Measurements from ENCODE around the gene SNUPN. TPM values are rescaled to one million over a fixed set of nuclear protein-coding genes. Genes with fewer than 3 reads are reported as not detected.

Gene SNUPN
- total and polyA plus RNA-seq, 2 donors (not counting 1 experiment from before 2014, with no cell fraction given) = 10.5 to 23.5 TPM

DNA sequence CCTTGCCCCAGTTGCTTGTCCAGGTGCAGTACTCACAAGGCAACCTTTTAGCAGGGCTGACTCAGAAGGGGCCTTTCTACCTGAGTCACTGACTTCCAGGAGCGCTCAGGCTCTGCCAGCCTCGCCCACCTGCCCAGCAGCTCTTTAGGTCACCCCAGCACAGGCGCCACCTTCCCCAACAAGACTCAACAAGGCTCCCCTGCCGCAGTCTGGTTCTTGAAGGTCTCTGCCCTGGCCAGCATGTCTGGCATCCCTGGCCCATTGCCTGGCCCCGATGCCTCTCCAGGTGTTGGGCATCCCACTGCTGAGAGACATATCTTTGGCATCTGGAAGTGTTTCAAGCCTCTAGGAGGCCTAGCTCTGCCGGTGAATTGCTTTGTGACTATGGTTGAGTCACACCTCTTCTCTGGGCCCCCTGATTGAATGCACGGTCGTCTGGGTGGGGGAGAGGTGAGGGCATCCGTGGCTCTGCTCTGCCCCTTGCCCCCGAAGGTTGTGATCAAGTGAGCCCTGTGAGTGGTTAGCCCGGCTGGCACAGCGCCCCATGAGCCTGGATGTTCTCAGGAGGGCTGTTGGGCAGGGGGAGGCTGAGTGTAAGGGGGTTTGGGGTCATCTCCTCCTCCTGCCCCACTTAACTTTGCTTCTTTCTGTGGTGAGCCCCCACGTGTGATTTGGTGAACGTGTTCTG, 43.8 kb upstream of the SNUPN start:
- Histone ChIP-seq H4K20me1 (ENCODE audit: control insufficient read depth, insufficient read depth, low read length, poor library complexity, severe bottlenecking) (no peaks in the 10 kb centered on the region), H3K27me3 (replicated peaks in 1 of 4; ENCODE audit: control extremely low read depth in 1 of 4, control insufficient read depth in 3 of 4, insufficient read depth in 4 of 4, low read length in 3 of 4) (no peaks in the 10 kb centered on the region), H3K4me2 (replicated peaks; ENCODE audit: low read depth, low read length, poor library complexity, severe bottlenecking) (no peak overlapping the region), H3K9ac (ENCODE audit: low read length) (no peak overlapping the region), H3K27ac (ENCODE audit: low read length in 2 of 2) (no peak overlapping the region), H3K4me3 (ENCODE audit: control extremely low read depth in 1 of 5, extremely low read depth in 1 of 5, insufficient read depth in 1 of 5, low read depth in 2 of 5, low read length in 4 of 5) (no peak overlapping the region), H3K79me2 (ENCODE audit: control insufficient read depth, insufficient read depth, low read length) (no peaks in the 10 kb centered on the region), H3K4me1 (ENCODE audit: control insufficient read depth in 2 of 2, insufficient read depth in 2 of 2, low read length in 2 of 2) (no peaks in the 10 kb centered on the region), H3K36me3 (replicated peaks in 1 of 2; ENCODE audit: control extremely low read depth in 1 of 2, control insufficient read depth in 1 of 2, extremely low read depth in 1 of 2, insufficient read depth in 2 of 2, low read length in 1 of 2) (no peaks in the 10 kb centered on the region), H2AFZ (ENCODE audit: insufficient read depth, low read depth, low read length, poor library complexity, severe bottlenecking) (no peak overlapping the region), H3K9me3 (ENCODE audit: control extremely low read depth in 1 of 3, control insufficient read depth in 2 of 3, insufficient read depth in 1 of 3, low read length in 2 of 3) (no peaks in the 10 kb centered on the region)
- no peak overlapping the region for H3K4me3 Mint-ChIP-seq
- POLR2A ChIA-PET = no interaction called here
- H3K9me3 Mint-ChIP-seq (ENCODE audit: insufficient read depth) = no peaks in the 10 kb centered on the region
- TF ChIP-seq, protein P1, sequence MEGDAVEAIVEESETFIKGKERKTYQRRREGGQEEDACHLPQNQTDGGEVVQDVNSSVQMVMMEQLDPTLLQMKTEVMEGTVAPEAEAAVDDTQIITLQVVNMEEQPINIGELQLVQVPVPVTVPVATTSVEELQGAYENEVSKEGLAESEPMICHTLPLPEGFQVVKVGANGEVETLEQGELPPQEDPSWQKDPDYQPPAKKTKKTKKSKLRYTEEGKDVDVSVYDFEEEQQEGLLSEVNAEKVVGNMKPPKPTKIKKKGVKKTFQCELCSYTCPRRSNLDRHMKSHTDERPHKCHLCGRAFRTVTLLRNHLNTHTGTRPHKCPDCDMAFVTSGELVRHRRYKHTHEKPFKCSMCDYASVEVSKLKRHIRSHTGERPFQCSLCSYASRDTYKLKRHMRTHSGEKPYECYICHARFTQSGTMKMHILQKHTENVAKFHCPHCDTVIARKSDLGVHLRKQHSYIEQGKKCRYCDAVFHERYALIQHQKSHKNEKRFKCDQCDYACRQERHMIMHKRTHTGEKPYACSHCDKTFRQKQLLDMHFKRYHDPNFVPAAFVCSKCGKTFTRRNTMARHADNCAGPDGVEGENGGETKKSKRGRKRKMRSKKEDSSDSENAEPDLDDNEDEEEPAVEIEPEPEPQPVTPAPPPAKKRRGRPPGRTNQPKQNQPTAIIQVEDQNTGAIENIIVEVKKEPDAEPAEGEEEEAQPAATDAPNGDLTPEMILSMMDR (IDR thresholded peaks at IDR 0.05) = no peak
- no peak for TF ChIP-seq EZH2 (IDR thresholded peaks at IDR 0.05; ENCODE audit: borderline replicate concordance, insufficient read depth, low read depth, low read length, poor library complexity, severe bottlenecking)
- CTCF ChIA-PET = no interaction called here
- H3K27me3 Mint-ChIP-seq = no peaks in the 10 kb centered on the region
- no peak overlapping the region for H3K27ac Mint-ChIP-seq
- WGBS (ENCODE audit: insufficient coverage) = 90% methylated on average over 8 of the region's 14 CpGs
- ATAC-seq (ENCODE audit: low read depth) = no peak
- intact Hi-C loops (cut with micrococcal nuclease) = no loop called here
- DNase-seq = no peak
- peaks cover 1% of the 10 kb centered on the region for H3K4me1 Mint-ChIP-seq

DNA sequence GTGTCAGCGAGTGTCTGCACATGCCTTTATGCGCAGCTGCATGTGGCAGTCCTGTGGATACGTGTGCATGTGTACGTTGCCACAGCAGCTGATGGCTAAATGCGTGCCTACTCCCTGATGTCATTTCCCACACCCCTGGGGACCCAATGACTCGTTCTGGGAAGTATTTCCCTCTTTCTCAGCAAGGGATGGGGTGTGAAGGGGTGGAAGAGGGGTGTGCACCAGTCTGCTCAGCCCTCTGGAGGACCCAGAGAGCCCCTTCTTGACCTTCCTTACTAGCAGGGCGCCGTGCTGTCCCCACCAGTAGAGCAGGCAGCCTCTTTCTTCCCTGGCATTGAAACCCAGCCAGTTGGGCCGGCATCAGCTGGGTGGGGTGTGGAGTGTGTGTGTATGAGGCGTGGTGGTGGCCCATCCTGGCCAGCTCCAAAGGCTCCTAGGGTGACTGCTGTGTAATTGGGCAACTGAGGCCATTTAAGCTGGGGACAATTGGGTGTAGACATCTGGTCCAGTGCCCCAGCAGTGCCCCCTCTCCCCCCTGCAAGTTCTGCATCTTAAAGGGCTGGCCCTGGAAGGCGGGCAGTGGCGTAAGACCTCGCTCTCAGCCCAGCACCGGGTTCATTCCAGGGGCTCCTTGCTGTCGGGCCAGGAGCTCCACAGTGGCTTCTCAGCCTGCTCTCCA, 41.4 kb upstream of the SNUPN start:
- Histone ChIP-seq H3K79me2 (ENCODE audit: control insufficient read depth, insufficient read depth, low read length) (no peaks in the 10 kb centered on the region), H3K27me3 (replicated peaks in 1 of 4; ENCODE audit: control extremely low read depth in 1 of 4, control insufficient read depth in 3 of 4, insufficient read depth in 4 of 4, low read length in 3 of 4) (no peaks in the 10 kb centered on the region), H2AFZ (ENCODE audit: insufficient read depth, low read depth, low read length, poor library complexity, severe bottlenecking) (no peak overlapping the region), H3K4me1 (ENCODE audit: control insufficient read depth in 2 of 2, insufficient read depth in 2 of 2, low read length in 2 of 2) (no peaks in the 10 kb centered on the region), H3K4me3 (ENCODE audit: control extremely low read depth in 1 of 5, extremely low read depth in 1 of 5, insufficient read depth in 1 of 5, low read depth in 2 of 5, low read length in 4 of 5) (no peak overlapping the region), H3K9me3 (ENCODE audit: control extremely low read depth in 1 of 3, control insufficient read depth in 2 of 3, insufficient read depth in 1 of 3, low read length in 2 of 3) (no peaks in the 10 kb centered on the region), H4K20me1 (ENCODE audit: control insufficient read depth, insufficient read depth, low read length, poor library complexity, severe bottlenecking) (no peaks in the 10 kb centered on the region), H3K9ac (ENCODE audit: low read length) (no peak overlapping the region), H3K4me2 (replicated peaks; ENCODE audit: low read depth, low read length, poor library complexity, severe bottlenecking) (no peak overlapping the region), H3K36me3 (replicated peaks in 1 of 2; ENCODE audit: control extremely low read depth in 1 of 2, control insufficient read depth in 1 of 2, extremely low read depth in 1 of 2, insufficient read depth in 2 of 2, low read length in 1 of 2) (no peaks in the 10 kb centered on the region), H3K27ac (ENCODE audit: low read length in 2 of 2) (no peak overlapping the region)
- WGBS (ENCODE audit: insufficient coverage) = 89% methylated on average over 7 of the region's 15 CpGs
- H3K27me3 Mint-ChIP-seq = no peaks in the 10 kb centered on the region
- ATAC-seq (ENCODE audit: low read depth) (no peak), DNase-seq (no peak)
- intact Hi-C loops (cut with micrococcal nuclease) = no loop called here
- H3K4me1 Mint-ChIP-seq = no peaks in the 10 kb centered on the region
- TF ChIP-seq, protein P1 (IDR thresholded peaks at IDR 0.05) = no peak
- no peak for TF ChIP-seq EZH2 (IDR thresholded peaks at IDR 0.05; ENCODE audit: borderline replicate concordance, insufficient read depth, low read depth, low read length, poor library complexity, severe bottlenecking)
- ChIA-PET CTCF (interaction anchor here (1.7 kb wide), 1 partner anchor 62 kb away, joined by 3 read pairs; no protein-coding TSS in a partner anchor), POLR2A (interaction anchor here (0.6 kb wide), 1 partner anchor 111 kb away, joined by 9 read pairs; no protein-coding TSS in a partner anchor)
- no peak overlapping the region for H3K4me3 Mint-ChIP-seq
- H3K9me3 Mint-ChIP-seq (ENCODE audit: insufficient read depth) = no peaks in the 10 kb centered on the region
- no peak overlapping the region for H3K27ac Mint-ChIP-seq
